GM23338 (cell line): ENCODE data around the gene PASK. TPM values are rescaled to one million over a fixed set of nuclear protein-coding genes. Genes with fewer than 3 reads are reported as not detected.

Experiments used
- CTCF ChIP-seq, 2 experiments: fragments of 200-600 bp in 1 of 2; sonication (generic) in 1 of 2; conservative IDR thresholded peaks; 2 replicates each; pipeline versions ENCODE4 v1.5.1 to v1.6.1; 2016 to 2017; ENCODE audit warnings: antibody characterized with exemption in 2 of 2, low read depth in 2 of 2, mild to moderate bottlenecking in 2 of 2, moderate library complexity in 1 of 2
- ETS1 ChIP-seq: IDR thresholded peaks from 2 replicates; pipeline ENCODE4 v1.6.1; 2016; ENCODE audit warnings: antibody characterized with exemption
- JUNB ChIP-seq: IDR thresholded peaks from one replicate; pipeline ENCODE4 v1.6.1; 2016; ENCODE audit warnings: antibody characterized with exemption; ENCODE audit not compliant: unreplicated experiment
- NANOG ChIP-seq: IDR thresholded peaks from 2 replicates; pipeline ENCODE4 v1.6.1; 2016; ENCODE audit warnings: antibody characterized with exemption, borderline replicate concordance
- ZNF331 ChIP-seq: fragments of 250-450 bp; sonication (Bioruptor Pico); IDR thresholded peaks from 2 replicates; pipeline ENCODE4 v1.5.0; 2020; ENCODE audit warnings: low read depth, mild to moderate bottlenecking, moderate library complexity
- polyA plus RNA-seq: library from polyadenylated mRNA; unstranded; fragments of >200 nt; fragmentation: Nextera tagmentation; extraction: Ambion mirVana; gene quantifications from 2 replicates; pipeline ENCODE4 v1.2.1, GENCODE V29; 2016
- total RNA-seq: library from RNA; depleted of rRNA; stranded (reverse); fragments of >200 nt; shearing (Covaris generic); gene quantifications from 2 replicates; pipeline ENCODE4 v1.2.3, GENCODE V29; 2014
- TF ChIP-seq, protein P1 (sequence below): fragments of 250-450 bp; sonication (Bioruptor Pico); IDR thresholded peaks from 2 replicates; pipeline ENCODE4 v1.5.0; 2020; ENCODE audit warnings: mild to moderate bottlenecking, moderate library complexity

Gene PASK
- total and polyA plus RNA-seq, 2 experiments from 2014 or later: 12.5 to 38.4 TPM

DNA sequence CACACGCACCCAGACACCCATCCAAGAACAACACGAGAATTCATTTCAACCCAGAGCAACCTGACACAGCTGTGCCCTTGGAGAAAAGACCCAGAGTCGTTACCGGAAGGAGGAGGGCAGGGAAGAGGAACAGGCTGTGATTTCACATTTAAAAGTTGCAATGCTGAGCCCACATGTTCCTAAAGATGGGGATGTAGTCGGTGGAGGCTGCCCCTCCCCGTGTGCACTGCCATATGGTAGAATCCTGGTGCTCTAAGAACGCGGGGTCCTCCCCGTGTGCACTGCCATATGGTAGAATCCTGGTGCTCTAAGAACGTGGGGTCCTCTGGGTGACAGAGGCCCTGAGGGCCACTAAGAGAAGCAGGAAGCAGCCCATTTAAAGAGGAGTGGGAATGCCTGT is 58.1 kb downstream of the PASK start (continued):
- TF ChIP-seq, protein P1, sequence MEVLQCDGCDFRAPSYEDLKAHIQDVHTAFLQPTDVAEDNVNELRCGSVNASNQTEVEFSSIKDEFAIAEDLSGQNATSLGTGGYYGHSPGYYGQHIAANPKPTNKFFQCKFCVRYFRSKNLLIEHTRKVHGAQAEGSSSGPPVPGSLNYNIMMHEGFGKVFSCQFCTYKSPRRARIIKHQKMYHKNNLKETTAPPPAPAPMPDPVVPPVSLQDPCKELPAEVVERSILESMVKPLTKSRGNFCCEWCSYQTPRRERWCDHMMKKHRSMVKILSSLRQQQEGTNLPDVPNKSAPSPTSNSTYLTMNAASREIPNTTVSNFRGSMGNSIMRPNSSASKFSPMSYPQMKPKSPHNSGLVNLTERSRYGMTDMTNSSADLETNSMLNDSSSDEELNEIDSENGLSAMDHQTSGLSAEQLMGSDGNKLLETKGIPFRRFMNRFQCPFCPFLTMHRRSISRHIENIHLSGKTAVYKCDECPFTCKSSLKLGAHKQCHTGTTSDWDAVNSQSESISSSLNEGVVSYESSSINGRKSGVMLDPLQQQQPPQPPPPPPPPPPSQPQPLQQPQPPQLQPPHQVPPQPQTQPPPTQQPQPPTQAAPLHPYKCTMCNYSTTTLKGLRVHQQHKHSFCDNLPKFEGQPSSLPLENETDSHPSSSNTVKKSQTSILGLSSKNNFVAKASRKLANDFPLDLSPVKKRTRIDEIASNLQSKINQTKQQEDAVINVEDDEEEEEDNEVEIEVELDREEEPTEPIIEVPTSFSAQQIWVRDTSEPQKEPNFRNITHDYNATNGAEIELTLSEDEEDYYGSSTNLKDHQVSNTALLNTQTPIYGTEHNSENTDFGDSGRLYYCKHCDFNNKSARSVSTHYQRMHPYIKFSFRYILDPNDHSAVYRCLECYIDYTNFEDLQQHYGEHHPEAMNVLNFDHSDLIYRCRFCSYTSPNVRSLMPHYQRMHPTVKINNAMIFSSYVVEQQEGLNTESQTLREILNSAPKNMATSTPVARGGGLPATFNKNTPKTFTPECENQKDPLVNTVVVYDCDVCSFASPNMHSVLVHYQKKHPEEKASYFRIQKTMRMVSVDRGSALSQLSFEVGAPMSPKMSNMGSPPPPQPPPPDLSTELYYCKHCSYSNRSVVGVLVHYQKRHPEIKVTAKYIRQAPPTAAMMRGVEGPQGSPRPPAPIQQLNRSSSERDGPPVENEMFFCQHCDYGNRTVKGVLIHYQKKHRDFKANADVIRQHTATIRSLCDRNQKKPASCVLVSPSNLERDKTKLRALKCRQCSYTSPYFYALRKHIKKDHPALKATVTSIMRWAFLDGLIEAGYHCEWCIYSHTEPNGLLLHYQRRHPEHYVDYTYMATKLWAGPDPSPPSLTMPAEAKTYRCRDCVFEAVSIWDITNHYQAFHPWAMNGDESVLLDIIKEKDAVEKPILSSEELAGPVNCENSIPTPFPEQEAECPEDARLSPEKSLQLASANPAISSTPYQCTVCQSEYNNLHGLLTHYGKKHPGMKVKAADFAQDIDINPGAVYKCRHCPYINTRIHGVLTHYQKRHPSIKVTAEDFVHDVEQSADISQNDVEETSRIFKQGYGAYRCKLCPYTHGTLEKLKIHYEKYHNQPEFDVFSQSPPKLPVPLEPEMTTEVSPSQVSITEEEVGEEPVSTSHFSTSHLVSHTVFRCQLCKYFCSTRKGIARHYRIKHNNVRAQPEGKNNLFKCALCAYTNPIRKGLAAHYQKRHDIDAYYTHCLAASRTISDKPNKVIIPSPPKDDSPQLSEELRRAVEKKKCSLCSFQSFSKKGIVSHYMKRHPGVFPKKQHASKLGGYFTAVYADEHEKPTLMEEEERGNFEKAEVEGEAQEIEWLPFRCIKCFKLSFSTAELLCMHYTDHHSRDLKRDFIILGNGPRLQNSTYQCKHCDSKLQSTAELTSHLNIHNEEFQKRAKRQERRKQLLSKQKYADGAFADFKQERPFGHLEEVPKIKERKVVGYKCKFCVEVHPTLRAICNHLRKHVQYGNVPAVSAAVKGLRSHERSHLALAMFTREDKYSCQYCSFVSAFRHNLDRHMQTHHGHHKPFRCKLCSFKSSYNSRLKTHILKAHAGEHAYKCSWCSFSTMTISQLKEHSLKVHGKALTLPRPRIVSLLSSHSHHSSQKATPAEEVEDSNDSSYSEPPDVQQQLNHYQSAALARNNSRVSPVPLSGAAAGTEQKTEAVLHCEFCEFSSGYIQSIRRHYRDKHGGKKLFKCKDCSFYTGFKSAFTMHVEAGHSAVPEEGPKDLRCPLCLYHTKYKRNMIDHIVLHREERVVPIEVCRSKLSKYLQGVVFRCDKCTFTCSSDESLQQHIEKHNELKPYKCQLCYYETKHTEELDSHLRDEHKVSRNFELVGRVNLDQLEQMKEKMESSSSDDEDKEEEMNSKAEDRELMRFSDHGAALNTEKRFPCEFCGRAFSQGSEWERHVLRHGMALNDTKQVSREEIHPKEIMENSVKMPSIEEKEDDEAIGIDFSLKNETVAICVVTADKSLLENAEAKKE (CRISPR knock-in tag): no peak
- no peak for TF ChIP-seq CTCF (conservative IDR thresholded peaks at IDR 0.05; ENCODE audit: low read depth in 2 of 2)
- no peak for TF ChIP-seq ZNF331
- no peak for TF ChIP-seq JUNB
- TF ChIP-seq ETS1: no peak
- no peak for TF ChIP-seq NANOG
